GM19397 (cell line): ENCODE results near the gene PRR5L.
A peak's percentile ranks its signal among the peaks of the same experiment; 100 is the strongest.

Experiments used
- ATAC-seq: cut with Tn5 transposase; IDR thresholded peaks from one replicate; pipeline ENCODE4 v1.9.1; 2021; ENCODE audit warnings: mild to moderate bottlenecking, moderate library complexity; ENCODE audit not compliant: unreplicated experiment

Gene PRR5L

DNA sequence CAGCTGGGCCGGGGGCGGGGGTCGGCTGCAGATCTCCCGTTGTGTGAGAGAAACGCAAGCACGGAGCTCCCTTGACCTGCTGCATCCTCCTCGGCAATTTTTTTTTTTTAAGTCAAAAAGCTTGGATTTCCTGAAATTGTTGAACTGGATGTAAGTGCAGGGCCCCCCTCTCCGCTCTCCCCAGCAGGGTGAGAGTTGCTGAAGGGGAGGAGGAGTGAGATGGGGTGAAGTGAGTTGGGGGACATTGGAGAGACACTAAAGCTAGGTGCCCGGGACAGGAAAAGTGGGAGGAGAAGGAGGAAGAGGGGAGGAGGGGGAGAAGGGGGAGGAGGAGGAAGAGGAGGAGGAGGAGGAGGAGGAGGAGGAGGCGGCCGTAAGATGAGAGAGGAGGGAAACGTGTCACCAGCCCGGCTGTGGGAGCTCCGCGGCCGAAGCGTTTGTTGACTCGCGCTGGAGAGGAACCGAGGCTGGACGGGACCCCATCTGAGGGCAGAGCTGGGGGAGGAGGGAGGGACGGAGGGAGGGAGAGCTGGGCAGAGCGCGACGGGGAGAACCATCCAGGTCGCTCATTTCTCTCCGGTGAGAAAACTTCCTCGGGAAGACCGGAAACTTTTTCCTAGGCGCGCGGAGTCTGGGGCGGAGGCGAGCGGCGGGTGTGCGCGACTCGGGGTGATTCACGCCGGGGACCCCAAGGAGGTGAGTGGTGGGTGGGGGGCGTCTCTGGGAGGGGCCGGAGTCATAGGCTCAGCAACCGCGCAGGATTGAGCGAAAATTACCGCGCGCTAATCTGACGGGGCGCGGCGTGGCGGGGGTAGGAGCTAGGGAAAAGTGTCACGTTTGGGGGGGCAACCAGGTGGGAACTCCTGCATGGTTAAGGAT is 80.2 kb downstream of the PRR5L start:
- ATAC-seq, result no peak

DNA sequence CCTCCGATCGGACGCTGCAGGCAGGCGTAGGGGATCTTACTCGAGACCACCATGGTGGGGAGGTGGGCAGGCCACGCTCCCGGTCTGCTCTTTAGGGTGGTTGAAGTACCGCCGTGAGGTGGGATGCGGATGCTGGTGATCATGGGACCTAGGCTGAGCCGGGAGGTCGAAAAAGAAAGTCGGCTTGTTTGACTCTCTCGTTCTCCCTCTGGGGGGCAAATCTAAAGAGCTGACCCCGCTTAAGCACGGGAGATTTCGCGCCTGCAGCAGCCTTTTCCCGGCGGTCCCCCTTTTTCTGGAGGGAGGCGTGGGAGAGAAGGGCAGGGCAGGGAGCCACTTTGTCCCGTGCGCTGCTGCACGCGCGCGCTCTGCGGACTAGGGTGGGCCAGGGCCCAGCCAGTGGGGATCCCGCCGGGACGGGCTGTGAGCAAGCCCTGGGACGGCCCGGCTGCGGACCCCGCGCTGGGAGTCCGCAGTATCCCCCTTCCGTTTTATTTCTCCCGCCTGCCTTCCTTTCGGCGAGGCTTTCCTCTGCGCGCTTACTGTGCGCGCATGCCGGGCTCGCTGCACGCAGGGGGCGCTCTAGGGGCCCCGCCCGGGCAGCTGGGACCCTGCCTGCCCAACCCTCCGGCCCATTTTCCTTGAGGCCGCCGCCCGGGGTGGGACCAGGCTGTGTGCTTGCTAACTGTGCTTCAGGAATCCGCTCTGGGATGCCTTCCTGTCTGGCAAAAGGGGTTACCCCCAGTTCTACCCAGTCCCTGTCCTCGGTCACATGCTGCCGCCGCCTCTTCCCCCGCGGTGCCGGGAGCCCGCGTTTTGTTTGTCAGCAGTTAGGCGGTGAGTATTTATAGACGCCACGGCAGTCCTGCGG is 81.0 kb downstream of the PRR5L start:
- peak; percentile 49 for ATAC-seq

DNA sequence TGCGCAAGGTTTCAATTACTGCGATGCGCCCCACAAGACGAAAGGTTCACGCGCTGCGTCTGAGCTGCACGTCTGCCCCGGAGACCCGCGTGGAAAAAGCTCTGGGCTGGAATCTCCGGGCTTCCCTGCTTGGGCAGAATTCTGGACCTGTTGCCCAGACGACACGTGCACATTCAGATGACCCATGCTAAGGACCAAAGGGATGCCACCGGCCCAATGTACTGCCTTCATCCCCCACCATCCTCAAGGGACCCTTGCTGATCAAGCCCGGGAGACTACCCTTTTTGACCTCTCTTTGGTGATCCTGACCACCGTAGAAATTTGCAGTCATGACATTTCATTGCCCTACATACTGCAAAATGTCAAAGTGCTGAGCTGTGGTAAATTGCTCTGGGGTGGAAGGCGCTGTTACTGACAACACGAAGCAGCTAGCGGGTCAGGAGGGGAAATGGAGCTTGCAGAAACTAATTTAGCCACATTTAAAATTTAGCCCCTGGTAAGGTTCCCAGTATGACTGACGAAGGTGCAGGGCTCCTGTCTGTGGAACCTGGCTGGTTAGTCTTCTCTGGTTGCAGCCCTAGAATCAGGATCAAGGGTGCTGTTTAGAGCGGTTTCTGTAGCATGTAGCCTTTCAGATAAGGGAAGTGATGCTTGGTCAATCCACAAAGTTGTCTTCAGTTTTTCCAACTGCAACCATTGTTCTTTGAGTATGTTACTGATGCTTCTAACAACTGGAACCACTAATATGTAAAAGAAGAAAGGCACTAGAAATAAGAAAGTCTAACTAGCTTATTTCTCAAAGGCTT is 81.9 kb downstream of the PRR5L start:
- no peak for ATAC-seq

GRCh38 chr11:36379653-36380052 is 83.6 kb downstream of the PRR5L start:
- no peak for ATAC-seq

DNA sequence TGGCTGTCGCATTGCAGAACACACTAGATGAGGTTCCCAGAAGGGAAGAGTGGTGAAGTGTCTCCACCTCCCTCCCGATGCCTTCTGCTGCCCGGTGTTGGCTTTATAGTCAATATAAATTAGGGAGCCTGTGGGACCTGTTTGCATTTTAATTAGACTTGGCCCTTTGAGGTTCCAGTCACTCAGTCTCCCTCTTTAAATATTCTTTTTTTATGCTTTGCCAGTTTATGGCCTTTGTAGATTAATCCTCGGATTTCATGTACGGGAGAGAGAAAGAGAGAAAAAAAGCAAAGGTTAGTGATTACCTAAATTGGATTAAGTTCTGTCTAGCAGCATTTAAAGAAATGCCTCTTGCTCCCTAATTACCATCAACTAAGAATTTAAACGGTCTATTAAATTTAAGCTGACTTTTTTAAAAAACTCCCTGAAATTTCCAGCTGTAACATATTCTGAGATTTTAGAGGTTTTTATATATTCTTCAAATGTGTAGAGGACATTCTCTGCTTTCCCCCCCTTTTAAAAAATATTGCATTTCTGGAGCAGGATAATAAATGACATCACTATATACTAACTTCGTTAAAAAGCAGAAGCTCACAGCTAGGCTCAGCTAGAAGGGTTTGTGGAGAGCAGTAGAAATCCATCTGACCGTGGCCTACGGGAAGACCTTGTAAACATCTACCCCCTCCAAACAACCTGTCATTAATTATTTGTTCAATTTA is 84.4 kb downstream of the PRR5L start:
- ATAC-seq, result no peak

DNA sequence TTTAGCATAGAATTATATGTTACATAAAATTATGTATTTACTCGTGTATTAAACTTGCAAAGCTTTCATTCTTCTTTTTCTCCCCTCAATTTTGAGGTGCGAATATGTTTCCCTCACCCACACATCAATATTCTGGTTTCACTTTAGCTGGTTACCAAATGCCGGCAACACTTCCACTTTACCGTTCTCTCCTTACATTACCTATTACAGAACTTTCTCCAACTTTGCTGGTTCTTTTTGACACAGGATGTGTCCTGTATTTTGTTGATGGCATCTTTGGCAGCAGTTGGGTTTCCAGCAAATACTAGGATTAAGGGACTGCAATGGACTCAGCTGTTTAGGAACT is 84.9 kb downstream of the PRR5L start:
- ATAC-seq, result no peak

GRCh38 chr11:36383195-36383594 is 87.1 kb downstream of the PRR5L start:
- no peak for ATAC-seq

GRCh38 chr11:36385121-36385970 is 89.3 kb downstream of the PRR5L start:
- ATAC-seq, result no peak

DNA sequence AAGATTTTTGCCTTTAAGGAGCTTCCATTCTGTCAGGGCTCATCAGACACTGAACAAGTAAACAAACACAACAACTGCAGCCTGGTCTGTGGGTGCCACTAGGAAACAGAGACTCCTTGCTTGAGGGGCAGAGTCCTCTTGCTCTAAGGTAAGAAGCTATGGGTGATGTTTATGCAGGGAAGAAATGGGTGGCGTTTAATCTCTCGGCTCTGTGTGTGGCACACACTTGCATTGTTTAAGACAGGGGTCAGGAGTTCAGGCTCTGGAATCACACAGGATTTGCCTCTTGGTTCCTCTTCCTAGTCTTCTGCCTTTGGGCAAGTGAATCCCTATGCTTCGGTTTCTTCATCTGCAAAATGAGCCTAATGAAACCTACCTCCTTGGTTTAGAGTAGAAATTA is 90.3 kb downstream of the PRR5L start:
- no peak for ATAC-seq

- no peak for ATAC-seq
These were observed 92.0 kb downstream of the PRR5L start for GRCh38 chr11:36388071-36388470.

GRCh38 chr11:36388951-36389350 is 92.9 kb downstream of the PRR5L start:
- ATAC-seq, result no peak

DNA sequence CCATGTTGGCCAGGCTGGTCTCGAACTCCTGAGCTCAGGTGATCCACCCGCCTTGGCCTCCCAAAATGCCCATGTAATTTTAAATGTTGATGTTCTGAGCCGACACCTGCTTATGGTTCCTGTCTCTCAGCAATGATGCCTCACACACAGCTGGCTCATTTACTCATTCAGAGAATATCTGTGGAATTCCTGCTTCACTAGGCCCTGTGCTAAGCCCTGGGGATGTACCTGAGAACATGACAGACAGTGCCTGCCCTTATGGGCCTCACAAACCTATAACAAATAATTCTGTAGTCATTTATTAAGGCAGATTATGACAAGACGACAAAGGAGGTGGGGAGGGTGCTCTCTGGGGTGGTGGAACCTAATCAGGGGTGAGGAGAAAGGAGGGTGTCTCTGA is 93.7 kb downstream of the PRR5L start:
- no peak for ATAC-seq

DNA sequence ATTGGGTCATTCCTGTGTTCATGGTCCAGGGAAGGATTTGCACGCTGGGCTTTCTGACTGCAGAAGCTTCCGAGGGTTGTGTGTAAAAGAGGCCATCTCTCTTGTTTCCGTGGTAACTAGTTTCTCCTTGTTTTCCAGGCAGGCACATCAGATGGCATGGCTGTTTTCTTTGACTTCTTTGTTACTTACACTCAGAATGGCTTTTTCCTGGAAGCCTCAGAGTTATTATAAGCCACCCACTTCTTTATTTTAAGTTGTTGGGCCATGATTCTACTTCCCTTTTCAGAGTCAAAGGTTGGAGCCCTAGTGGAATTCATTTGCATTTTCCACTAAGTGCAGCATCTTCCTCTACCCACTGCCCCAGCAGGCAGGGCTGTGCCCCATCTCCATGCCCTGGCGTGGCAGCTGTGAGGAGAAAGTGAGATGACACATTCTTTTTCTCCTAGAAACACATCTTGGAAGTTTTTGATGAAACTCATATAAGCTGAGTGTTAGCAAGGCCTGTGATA is 94.9 kb downstream of the PRR5L start:
- no peak for ATAC-seq

GRCh38 chr11:36392196-36392595 is 96.1 kb downstream of the PRR5L start:
- no peak for ATAC-seq

- no peak for ATAC-seq
These were observed 98.0 kb downstream of the PRR5L start for GRCh38 chr11:36394056-36394455.

DNA sequence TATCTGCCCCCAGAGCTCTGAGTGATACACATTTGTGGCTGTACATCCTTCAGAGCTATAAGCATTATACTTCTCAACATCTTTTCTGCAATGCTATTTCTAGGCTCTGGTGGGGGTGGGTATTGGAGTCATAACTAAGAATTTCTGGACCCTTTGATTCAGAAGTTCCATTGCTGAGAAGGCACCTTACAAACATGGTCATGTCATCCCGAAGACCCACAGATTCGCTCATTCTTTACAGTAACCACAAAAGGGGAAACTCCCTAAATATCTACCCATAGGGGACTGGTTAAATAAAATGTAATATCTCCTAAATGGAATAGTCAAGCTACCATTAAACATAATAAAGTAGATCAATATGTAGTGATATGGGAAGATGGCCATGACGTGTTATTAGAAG is 98.8 kb downstream of the PRR5L start:
- no peak for ATAC-seq

- no peak for ATAC-seq
These were observed 100.1 kb downstream of the PRR5L start for GRCh38 chr11:36395978-36396736.

- no peak for ATAC-seq
These were observed 102.3 kb downstream of the PRR5L start for GRCh38 chr11:36398231-36398953.
